Activated CD4-positive, CD25-positive, alpha-beta regulatory T cell treated with anti-CD3 and anti-CD28 coated beads, Interleukin-2, amount 50 U/mL, for 72 hours (primary cell): ENCODE data around the gene MTMR4.
"Not testable (repeated sequence)": the region's sequence is repeated elsewhere in the genome, so short reads cannot be mapped to it uniquely, and the experiment has no call there.

Experiments
- DNase-seq: peaks from one replicate; pipeline ENCODE4 v3.0.0; 2021

Gene MTMR4

GRCh38 chr17:58513965-58514769, at the start of gene MTMR4:
Gene MTMR4 (minus strand): TSS chr17:58514638. CDS start chr17:58514407, 231 bp downstream.
- peak; percentile 77 for DNase-seq

GRCh38 chr17:58560511-58560910, 46.1 kb upstream of the MTMR4 start:
- no peak for DNase-seq

GRCh38 chr17:58557981-58558380, 43.5 kb upstream of the MTMR4 start:
- no peak for DNase-seq

- DNase-seq = no peak
These were observed 42.4 kb upstream of the MTMR4 start for GRCh38 chr17:58556833-58557250.

GRCh38 chr17:58555109-58555508, 40.7 kb upstream of the MTMR4 start:
- DNase-seq = not testable (repeated sequence)

GRCh38 chr17:58541249-58541648, 26.8 kb upstream of the MTMR4 start:
- no peak for DNase-seq

GRCh38 chr17:58539698-58540097, 25.3 kb upstream of the MTMR4 start:
- no peak for DNase-seq

- no peak for DNase-seq
These were observed 24.5 kb upstream of the MTMR4 start for GRCh38 chr17:58538811-58539409.

GRCh38 chr17:58537266-58537665, 22.8 kb upstream of the MTMR4 start:
- DNase-seq = no peak

GRCh38 chr17:58536542-58536941, 22.1 kb upstream of the MTMR4 start:
- DNase-seq = no peak

- DNase-seq = no peak
These were observed 21.0 kb upstream of the MTMR4 start for GRCh38 chr17:58535431-58535830.

- no peak for DNase-seq
These were observed 20.5 kb upstream of the MTMR4 start for GRCh38 chr17:58534901-58535421.

- DNase-seq = no peak
These were observed 19.9 kb upstream of the MTMR4 start for GRCh38 chr17:58534331-58534730.

- DNase-seq = no peak
These were observed 19.3 kb upstream of the MTMR4 start for GRCh38 chr17:58533616-58534188.

- DNase-seq = no peak
These were observed 18.1 kb upstream of the MTMR4 start for GRCh38 chr17:58532555-58532951.

GRCh38 chr17:58531661-58532554, 17.5 kb upstream of the MTMR4 start:
- DNase-seq = peak; percentile 70

- no peak for DNase-seq
These were observed 16.7 kb upstream of the MTMR4 start for GRCh38 chr17:58531122-58531521.

- no peak for DNase-seq
These were observed 16.2 kb upstream of the MTMR4 start for GRCh38 chr17:58530655-58531054.

GRCh38 chr17:58529275-58529674, 14.8 kb upstream of the MTMR4 start:
- DNase-seq = no peak

- DNase-seq = no peak
These were observed 14.0 kb upstream of the MTMR4 start for GRCh38 chr17:58528443-58528842.

- no peak for DNase-seq
These were observed 13.5 kb upstream of the MTMR4 start for GRCh38 chr17:58527949-58528348.

- no peak for DNase-seq
These were observed 12.9 kb upstream of the MTMR4 start for GRCh38 chr17:58527306-58527705.

GRCh38 chr17:58525239-58525638, 10.8 kb upstream of the MTMR4 start:
- no peak for DNase-seq
